ENCODE measurements around the gene ISCU. TPM values are rescaled to one million over a fixed set of nuclear protein-coding genes. Genes with fewer than 3 reads are reported as not detected.
"Not testable (repeated sequence)": the region's sequence is repeated elsewhere in the genome, so short reads cannot be mapped to it uniquely, and the experiment has no call there.

ISCU gene
- total RNA-seq, 4 donors from 2014 or later, result 121 to 146 (median 138) TPM

DNA sequence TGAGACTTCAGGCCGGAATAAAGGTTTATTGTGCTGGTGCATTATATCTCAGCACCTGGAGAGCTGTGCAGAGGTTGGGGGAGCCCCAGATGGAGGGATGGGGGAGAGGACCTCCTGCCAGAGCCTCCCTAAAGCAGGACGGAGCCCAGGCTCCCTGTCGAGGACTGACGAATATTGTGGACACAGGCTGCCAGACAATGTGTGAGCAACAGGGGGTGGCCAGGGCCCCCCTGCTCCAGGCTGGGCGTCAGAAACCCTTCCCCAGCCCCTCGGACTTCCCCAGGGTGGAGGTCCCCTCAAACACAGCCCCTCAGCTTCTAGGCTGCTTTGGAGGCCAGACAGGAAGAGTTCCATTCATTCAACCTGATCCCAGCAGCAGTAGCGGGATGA, 27.4 kb downstream of the ISCU start:
- H3K9me3 ChIP-seq, result no peaks in the 10 kb centered on the region
- no peak overlapping the region for H3K4me3 ChIP-seq
- no peak overlapping the region for H3K27ac ChIP-seq
- no peaks in the 10 kb centered on the region for H3K4me1 ChIP-seq
- no peaks in the 10 kb centered on the region for H3K27me3 ChIP-seq
- H3K36me3 ChIP-seq, result no peaks in the 10 kb centered on the region
- no peak for TF ChIP-seq POLR2A (IDR thresholded peaks at IDR 0.05)
- TF ChIP-seq, protein P1, sequence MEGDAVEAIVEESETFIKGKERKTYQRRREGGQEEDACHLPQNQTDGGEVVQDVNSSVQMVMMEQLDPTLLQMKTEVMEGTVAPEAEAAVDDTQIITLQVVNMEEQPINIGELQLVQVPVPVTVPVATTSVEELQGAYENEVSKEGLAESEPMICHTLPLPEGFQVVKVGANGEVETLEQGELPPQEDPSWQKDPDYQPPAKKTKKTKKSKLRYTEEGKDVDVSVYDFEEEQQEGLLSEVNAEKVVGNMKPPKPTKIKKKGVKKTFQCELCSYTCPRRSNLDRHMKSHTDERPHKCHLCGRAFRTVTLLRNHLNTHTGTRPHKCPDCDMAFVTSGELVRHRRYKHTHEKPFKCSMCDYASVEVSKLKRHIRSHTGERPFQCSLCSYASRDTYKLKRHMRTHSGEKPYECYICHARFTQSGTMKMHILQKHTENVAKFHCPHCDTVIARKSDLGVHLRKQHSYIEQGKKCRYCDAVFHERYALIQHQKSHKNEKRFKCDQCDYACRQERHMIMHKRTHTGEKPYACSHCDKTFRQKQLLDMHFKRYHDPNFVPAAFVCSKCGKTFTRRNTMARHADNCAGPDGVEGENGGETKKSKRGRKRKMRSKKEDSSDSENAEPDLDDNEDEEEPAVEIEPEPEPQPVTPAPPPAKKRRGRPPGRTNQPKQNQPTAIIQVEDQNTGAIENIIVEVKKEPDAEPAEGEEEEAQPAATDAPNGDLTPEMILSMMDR (IDR thresholded peaks at IDR 0.05), result no peak
- no peak for DNase-seq

DNA sequence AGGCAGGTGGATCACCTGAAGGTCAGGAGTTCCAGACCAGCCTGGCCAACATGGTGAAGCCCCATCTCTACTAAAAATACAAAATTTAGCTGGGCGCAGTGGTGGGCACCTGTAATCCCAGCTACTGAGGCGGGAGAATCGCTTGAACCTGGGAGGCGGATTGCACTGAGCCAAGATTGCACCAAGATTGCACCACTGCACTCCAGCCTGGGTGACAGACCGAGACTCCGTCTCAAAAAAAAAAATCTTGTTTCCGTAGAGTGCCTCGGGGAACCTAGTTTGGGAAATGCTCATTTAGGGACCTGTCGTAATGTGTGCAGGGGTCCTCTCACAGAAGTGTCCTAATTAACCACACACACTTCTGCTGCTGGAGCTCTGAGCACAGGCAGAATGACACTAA, 28.1 kb downstream of the ISCU start:
- not testable (repeated sequence) for H3K9me3 ChIP-seq, H3K36me3 ChIP-seq, H3K4me1 ChIP-seq, DNase-seq, H3K4me3 ChIP-seq, H3K27ac ChIP-seq, H3K27me3 ChIP-seq

DNA sequence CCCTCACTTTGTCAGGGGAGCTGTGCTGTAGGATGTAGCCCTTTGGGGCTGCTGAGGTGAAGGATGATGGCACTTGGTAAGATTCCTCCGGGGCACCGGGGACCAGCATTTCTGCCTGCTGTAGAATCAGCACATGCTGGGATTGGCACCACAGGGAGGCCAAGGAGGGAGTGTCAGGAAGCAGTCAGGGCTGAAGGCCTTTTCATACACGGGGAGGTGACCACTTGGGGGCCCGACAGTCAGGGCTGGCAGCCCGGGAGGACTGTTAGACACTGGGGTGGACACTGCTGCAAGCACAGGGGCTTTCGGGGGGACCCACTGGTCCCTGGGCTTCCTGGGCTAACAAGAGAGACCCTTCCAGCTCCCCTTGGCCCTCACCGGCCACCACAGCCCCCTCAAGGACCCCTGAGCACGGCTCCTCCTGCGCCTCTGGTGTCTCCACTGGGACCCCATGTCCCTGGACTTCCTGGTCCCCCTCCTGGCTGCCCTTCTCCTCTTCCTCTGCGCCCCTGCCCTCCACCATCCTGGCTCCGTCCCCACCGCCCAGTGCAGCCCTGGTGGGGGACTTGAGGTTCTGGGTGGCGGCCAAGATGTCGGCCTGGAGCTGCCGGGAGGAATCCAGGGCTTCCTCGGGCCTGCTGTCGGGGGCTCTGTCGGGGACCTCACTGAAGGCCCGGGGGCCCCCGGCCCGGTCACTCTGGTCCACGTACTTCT, 29.0 kb downstream of the ISCU start:
- H3K4me3 ChIP-seq, result no peak overlapping the region
- H3K9me3 ChIP-seq, result no peaks in the 10 kb centered on the region
- no peak overlapping the region for H3K27ac ChIP-seq
- H3K4me1 ChIP-seq, result no peaks in the 10 kb centered on the region
- TF ChIP-seq, protein P1 (IDR thresholded peaks at IDR 0.05), result no peak
- no peak for TF ChIP-seq POLR2A (IDR thresholded peaks at IDR 0.05)
- H3K36me3 ChIP-seq, result no peaks in the 10 kb centered on the region
- no peaks in the 10 kb centered on the region for H3K27me3 ChIP-seq
- no peak for DNase-seq

DNA sequence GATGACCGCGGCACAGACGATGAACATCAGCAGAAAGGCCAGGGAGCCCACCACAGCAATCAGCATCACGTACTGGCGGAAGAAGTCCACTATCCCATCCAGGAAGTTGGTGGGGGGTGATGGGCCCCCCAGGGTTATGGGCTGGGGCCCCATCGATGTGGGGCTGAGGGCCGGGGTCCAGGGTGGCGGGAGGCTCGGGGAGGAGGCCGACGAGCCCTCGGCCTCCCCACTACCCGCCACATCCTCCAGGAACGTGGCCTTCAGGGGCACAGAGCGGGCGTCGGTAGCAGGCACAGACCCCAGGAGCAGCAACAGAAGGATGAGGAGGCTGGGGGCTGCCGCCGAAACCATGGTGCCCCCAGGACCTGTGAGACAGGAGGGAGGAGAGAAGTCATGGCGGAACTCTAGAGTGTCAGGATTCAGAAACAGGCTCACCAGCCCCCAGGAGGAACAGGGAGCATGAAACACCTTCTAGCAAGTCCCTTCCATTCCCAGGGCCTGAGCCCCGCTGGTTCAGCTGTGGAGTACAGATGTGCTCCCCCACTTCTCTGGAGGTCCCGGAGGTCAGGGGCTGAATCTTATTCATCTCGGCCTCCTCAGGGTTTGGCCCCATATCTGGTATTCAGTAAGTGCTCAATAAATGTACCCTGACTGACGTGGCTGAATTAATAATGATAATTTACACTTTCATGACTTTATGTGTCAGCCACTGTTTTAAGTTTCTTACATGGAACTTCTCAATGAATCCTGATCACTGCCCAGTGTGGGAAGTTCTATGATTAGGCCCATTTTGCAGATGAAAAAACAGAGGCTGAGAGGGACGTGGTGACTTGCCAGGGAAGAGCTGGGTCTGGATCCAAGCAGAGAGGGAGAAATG, 29.9 kb downstream of the ISCU start:
- TF ChIP-seq, protein P1 (IDR thresholded peaks at IDR 0.05), result no peak
- TF ChIP-seq POLR2A (IDR thresholded peaks at IDR 0.05), result no peak
- no peaks in the 10 kb centered on the region for H3K27me3 ChIP-seq
- DNase-seq, result no peak
- no peaks in the 10 kb centered on the region for H3K36me3 ChIP-seq
- no peaks in the 10 kb centered on the region for H3K4me1 ChIP-seq
- no peak overlapping the region for H3K27ac ChIP-seq
- H3K9me3 ChIP-seq, result no peaks in the 10 kb centered on the region
- no peak overlapping the region for H3K4me3 ChIP-seq

- TF ChIP-seq, protein P1 (IDR thresholded peaks at IDR 0.05), result no peak
- no peak for TF ChIP-seq POLR2A (IDR thresholded peaks at IDR 0.05)
- Histone ChIP-seq H3K27me3 (no peaks in the 10 kb centered on the region), H3K4me3 (no peak overlapping the region), H3K27ac (peak overlapping the region in 1 of 4 donors; percentile 11), H3K36me3 (no peaks in the 10 kb centered on the region), H3K4me1 (no peaks in the 10 kb centered on the region), H3K9me3 (no peaks in the 10 kb centered on the region)
- no peak for DNase-seq
Measured at GRCh38 chr12:108594323-108594903, 32.0 kb downstream of the ISCU start.
